ENCODE measurements around the gene TSPAN3.

Gene TSPAN3

GRCh38 chr15:77018796-77019505, 52.0 kb downstream of the TSPAN3 start:
- no peak for DNase-seq (ENCODE audit: extremely low spot score)
- ChIA-PET CTCF (interaction anchor here (0.8 kb wide), 1 partner anchor 45 kb away, joined by 5 read pairs; no protein-coding TSS in a partner anchor), POLR2A (no interaction called here)
- no peak for TF ChIP-seq FOXM1 (IDR thresholded peaks at IDR 0.05; ENCODE audit: borderline replicate concordance)
- TF ChIP-seq LEF1 (IDR thresholded peaks at IDR 0.05; ENCODE audit: borderline replicate concordance) = no peak
- no peak for TF ChIP-seq NFRKB (IDR thresholded peaks at IDR 0.05)
- no peak for TF ChIP-seq ZNF384 (IDR thresholded peaks at IDR 0.05)
- TF ChIP-seq SUZ12 (IDR thresholded peaks at IDR 0.05) = no peak
- no peak for TF ChIP-seq FOXA1 (IDR thresholded peaks at IDR 0.05)
- TF ChIP-seq L3MBTL2 (conservative IDR thresholded peaks at IDR 0.05) = no peak
- TF ChIP-seq ARNT (IDR thresholded peaks at IDR 0.05) = no peak
- TF ChIP-seq FOXK2 (IDR thresholded peaks at IDR 0.05) = no peak
- no peak for TF ChIP-seq SP1 (IDR thresholded peaks at IDR 0.05)
- no peak for TF ChIP-seq HDGF (IDR thresholded peaks at IDR 0.05; ENCODE audit: borderline replicate concordance)
- TF ChIP-seq CTBP1 (IDR thresholded peaks at IDR 0.05; ENCODE audit: borderline replicate concordance) = no peak
- TF ChIP-seq BHLHE40 (IDR thresholded peaks at IDR 0.05; ENCODE audit: borderline replicate concordance) = no peak
- TF ChIP-seq PKNOX1 (IDR thresholded peaks at IDR 0.05) = no peak
- TF ChIP-seq ELF4 (IDR thresholded peaks at IDR 0.05) = no peak
- TF ChIP-seq TARDBP (IDR thresholded peaks at IDR 0.05) = no peak

GRCh38 chr15:77017761-77018720, 52.9 kb downstream of the TSPAN3 start:
- TF ChIP-seq FOXM1 (IDR thresholded peaks at IDR 0.05; ENCODE audit: borderline replicate concordance) = no peak
- no peak for TF ChIP-seq NFRKB (IDR thresholded peaks at IDR 0.05)
- TF ChIP-seq PKNOX1 (IDR thresholded peaks at IDR 0.05) = no peak
- TF ChIP-seq SP1 (IDR thresholded peaks at IDR 0.05) = no peak
- no peak for TF ChIP-seq SUZ12 (IDR thresholded peaks at IDR 0.05)
- no peak for TF ChIP-seq BHLHE40 (IDR thresholded peaks at IDR 0.05; ENCODE audit: borderline replicate concordance)
- no peak for TF ChIP-seq FOXK2 (IDR thresholded peaks at IDR 0.05)
- ChIA-PET CTCF (interaction anchor here (0.8 to 1.1 kb wide), 2 partner anchors 15 to 44 kb away, joined by 3 to 5 read pairs; no protein-coding TSS in a partner anchor), POLR2A (no interaction called here)
- DNase-seq (ENCODE audit: extremely low spot score) = no peak

- DNase-seq (ENCODE audit: extremely low spot score) = no peak
- ChIA-PET POLR2A (interaction anchor here (0.7 kb wide), 1 partner anchor 113 kb away, joined by 3 read pairs; no protein-coding TSS in a partner anchor), CTCF (interaction anchor here (1.1 to 1.8 kb wide), 2 partner anchors 16 to 44 kb away, joined by 3 to 6 read pairs; no protein-coding TSS in a partner anchor)
- no peak for TF ChIP-seq NFRKB (IDR thresholded peaks at IDR 0.05)
- no peak for TF ChIP-seq CTBP1 (IDR thresholded peaks at IDR 0.05; ENCODE audit: borderline replicate concordance)
- no peak for TF ChIP-seq TARDBP (IDR thresholded peaks at IDR 0.05)
- no peak for TF ChIP-seq ELF4 (IDR thresholded peaks at IDR 0.05)
- TF ChIP-seq LEF1 (IDR thresholded peaks at IDR 0.05; ENCODE audit: borderline replicate concordance) = no peak
- no peak for TF ChIP-seq SP1 (IDR thresholded peaks at IDR 0.05)
Measured at GRCh38 chr15:77017091-77017660, 53.7 kb downstream of the TSPAN3 start.

GRCh38 chr15:77016321-77016695, 54.6 kb downstream of the TSPAN3 start:
- ChIA-PET CTCF (interaction anchor here (1.1 to 1.8 kb wide), 2 partner anchors 17 to 43 kb away, joined by 3 to 6 read pairs; no protein-coding TSS in a partner anchor), POLR2A (interaction anchor here (0.7 to 1.2 kb wide), 2 partner anchors 85 to 112 kb away, joined by 3 to 4 read pairs; partner anchors contain the start of gene RCN2)
- TF ChIP-seq BHLHE40 (IDR thresholded peaks at IDR 0.05; ENCODE audit: borderline replicate concordance) (no peak), FOXA1 (IDR thresholded peaks at IDR 0.05) (no peak), ELF4 (IDR thresholded peaks at IDR 0.05) (no peak), HDGF (IDR thresholded peaks at IDR 0.05; ENCODE audit: borderline replicate concordance) (no peak), L3MBTL2 (conservative IDR thresholded peaks at IDR 0.05) (no peak)
- DNase-seq (ENCODE audit: extremely low spot score) = no peak

GRCh38 chr15:77015646-77016320, 55.1 kb downstream of the TSPAN3 start:
- POLR2A ChIA-PET = interaction anchor here (1.2 kb wide), 1 partner anchor 84 kb away, joined by 4 read pairs; the partner anchor contains the start of gene RCN2
- CTCF ChIA-PET = interaction anchor here (1.8 kb wide), 1 partner anchor 43 kb away, joined by 6 read pairs; no protein-coding TSS in a partner anchor
- no peak for DNase-seq (ENCODE audit: extremely low spot score)
- TF ChIP-seq FOXM1 (IDR thresholded peaks at IDR 0.05; ENCODE audit: borderline replicate concordance) = no peak
- TF ChIP-seq L3MBTL2 (conservative IDR thresholded peaks at IDR 0.05) = no peak
- no peak for TF ChIP-seq NFRKB (IDR thresholded peaks at IDR 0.05)
- no peak for TF ChIP-seq CTBP1 (IDR thresholded peaks at IDR 0.05; ENCODE audit: borderline replicate concordance)
- TF ChIP-seq FOXK2 (IDR thresholded peaks at IDR 0.05) = no peak
- no peak for TF ChIP-seq FOXA1 (IDR thresholded peaks at IDR 0.05)
- TF ChIP-seq SP1 (IDR thresholded peaks at IDR 0.05) = no peak
